ENCODE results near the gene ADRA2C. TPM values are rescaled to one million over a fixed set of nuclear protein-coding genes. Genes with fewer than 3 reads are reported as not detected.

ADRA2C gene
- polyA plus RNA-seq, 1 of the 3 experiments (the other 2 are of a cell fraction): 0.15 TPM

DNA sequence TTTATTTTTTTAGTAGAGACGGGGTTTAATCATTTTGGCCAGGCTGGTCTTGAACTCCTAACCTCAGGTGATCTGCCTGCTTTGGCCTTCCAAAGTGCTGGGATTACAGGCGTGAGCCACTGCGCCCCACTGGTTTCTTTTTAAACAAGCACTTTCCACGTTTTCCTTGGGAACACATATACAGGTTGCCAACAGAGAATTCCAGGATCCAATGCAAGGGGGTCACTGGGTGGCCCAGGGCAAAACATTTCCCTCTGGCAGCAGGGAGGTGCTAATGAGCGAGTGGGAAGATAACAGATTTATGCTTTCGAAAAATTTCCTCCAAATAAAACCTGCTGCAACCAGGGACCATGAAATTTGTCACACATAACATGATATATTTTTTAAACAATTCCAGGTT, 41.1 kb downstream of the ADRA2C start:
- no peaks in the 10 kb centered on the region for H4K20me1 ChIP-seq (ENCODE audit: insufficient read depth)
- H3K79me2 ChIP-seq (ENCODE audit: insufficient read depth): no peaks in the 10 kb centered on the region
- peaks cover 0 to 6% of the 10 kb centered on the region in 2 experiments; a peak in 1 of 4 replicates for H3K4me1 ChIP-seq (ENCODE audit: control insufficient read depth in 1 of 2, insufficient read depth in 2 of 2, low read depth in 1 of 2, low read length in 1 of 2)
- no peak overlapping the region for H3K4me2 ChIP-seq
- no peak overlapping the region for H3K4me3 ChIP-seq (ENCODE audit: low read depth in 2 of 2, low read length in 1 of 2)
- H3F3A ChIP-seq (replicated peaks; ENCODE audit: insufficient read depth): no peaks in the 10 kb centered on the region
- H3K9me2 ChIP-seq: no peaks in the 10 kb centered on the region
- POLR2A ChIA-PET: no interaction called here
- no peaks in the 10 kb centered on the region for H3K27me3 ChIP-seq (ENCODE audit: insufficient read depth)
- H3K27ac ChIP-seq (ENCODE audit: low read depth in 2 of 2, low read length in 1 of 2): no peak overlapping the region
- H3K9me3 ChIP-seq: no peaks in the 10 kb centered on the region
- no peaks in the 10 kb centered on the region for H3K36me3 ChIP-seq (replicated peaks in 1 of 2; ENCODE audit: control insufficient read depth in 1 of 2, insufficient read depth in 2 of 2, low read length in 1 of 2)
- TF ChIP-seq, protein P1, sequence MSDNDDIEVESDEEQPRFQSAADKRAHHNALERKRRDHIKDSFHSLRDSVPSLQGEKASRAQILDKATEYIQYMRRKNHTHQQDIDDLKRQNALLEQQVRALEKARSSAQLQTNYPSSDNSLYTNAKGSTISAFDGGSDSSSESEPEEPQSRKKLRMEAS (IDR thresholded peaks at IDR 0.05; ENCODE audit: low read depth): no peak
- TF ChIP-seq RXRA (IDR thresholded peaks at IDR 0.05; ENCODE audit: borderline replicate concordance, low read depth) (no peak), GATA2 (CRISPR knock-in tag; IDR thresholded peaks at IDR 0.05) (no peak), TAF1 (IDR thresholded peaks at IDR 0.05; ENCODE audit: borderline replicate concordance, low read depth, low read length) (no peak), MEF2A (IDR thresholded peaks at IDR 0.05; ENCODE audit: borderline replicate concordance, low read depth) (no peak), GABPA (IDR thresholded peaks at IDR 0.05; ENCODE audit: low read depth) (no peak), NRF1 (IDR thresholded peaks at IDR 0.05; ENCODE audit: low read depth, low read length) (no peak), SIN3A (IDR thresholded peaks at IDR 0.05; ENCODE audit: borderline replicate concordance, low read depth, low read length) (no peak), JUND (IDR thresholded peaks at IDR 0.05) (no peak), POLR2AphosphoS5 (IDR thresholded peaks at IDR 0.05; ENCODE audit: low read depth, low read length) (no peak), TCF12 (IDR thresholded peaks at IDR 0.05) (no peak), MXI1 (IDR thresholded peaks at IDR 0.05; ENCODE audit: low read depth, low read length) (no peak)
- TF ChIP-seq, protein P2, sequence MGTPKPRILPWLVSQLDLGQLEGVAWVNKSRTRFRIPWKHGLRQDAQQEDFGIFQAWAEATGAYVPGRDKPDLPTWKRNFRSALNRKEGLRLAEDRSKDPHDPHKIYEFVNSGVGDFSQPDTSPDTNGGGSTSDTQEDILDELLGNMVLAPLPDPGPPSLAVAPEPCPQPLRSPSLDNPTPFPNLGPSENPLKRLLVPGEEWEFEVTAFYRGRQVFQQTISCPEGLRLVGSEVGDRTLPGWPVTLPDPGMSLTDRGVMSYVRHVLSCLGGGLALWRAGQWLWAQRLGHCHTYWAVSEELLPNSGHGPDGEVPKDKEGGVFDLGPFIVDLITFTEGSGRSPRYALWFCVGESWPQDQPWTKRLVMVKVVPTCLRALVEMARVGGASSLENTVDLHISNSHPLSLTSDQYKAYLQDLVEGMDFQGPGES (IDR thresholded peaks at IDR 0.05; ENCODE audit: low read depth, low read length): no peak
- TF ChIP-seq, protein P3, sequence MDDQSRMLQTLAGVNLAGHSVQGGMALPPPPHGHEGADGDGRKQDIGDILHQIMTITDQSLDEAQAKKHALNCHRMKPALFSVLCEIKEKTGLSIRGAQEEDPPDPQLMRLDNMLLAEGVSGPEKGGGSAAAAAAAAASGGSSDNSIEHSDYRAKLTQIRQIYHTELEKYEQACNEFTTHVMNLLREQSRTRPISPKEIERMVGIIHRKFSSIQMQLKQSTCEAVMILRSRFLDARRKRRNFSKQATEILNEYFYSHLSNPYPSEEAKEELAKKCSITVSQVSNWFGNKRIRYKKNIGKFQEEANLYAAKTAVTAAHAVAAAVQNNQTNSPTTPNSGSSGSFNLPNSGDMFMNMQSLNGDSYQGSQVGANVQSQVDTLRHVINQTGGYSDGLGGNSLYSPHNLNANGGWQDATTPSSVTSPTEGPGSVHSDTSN (IDR thresholded peaks at IDR 0.05): no peak
- TF ChIP-seq, protein P4, sequence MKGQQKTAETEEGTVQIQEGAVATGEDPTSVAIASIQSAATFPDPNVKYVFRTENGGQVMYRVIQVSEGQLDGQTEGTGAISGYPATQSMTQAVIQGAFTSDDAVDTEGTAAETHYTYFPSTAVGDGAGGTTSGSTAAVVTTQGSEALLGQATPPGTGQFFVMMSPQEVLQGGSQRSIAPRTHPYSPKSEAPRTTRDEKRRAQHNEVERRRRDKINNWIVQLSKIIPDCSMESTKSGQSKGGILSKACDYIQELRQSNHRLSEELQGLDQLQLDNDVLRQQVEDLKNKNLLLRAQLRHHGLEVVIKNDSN (IDR thresholded peaks at IDR 0.05; ENCODE audit: borderline replicate concordance, low read depth): no peak
- no peak overlapping the region for H2AFZ ChIP-seq (ENCODE audit: low read depth)
- DNase-seq: no peak
- WGBS (ENCODE audit: low lambda C conversion rate): 27% methylated on average over 5 of the region's 6 CpGs
- no peak overlapping the region for H3K9ac ChIP-seq
- CTCF ChIA-PET: interaction anchor here (0.7 to 1.3 kb wide), 5 partner anchors 14 to 73 kb away, joined by 3 to 4 read pairs (median 3); no protein-coding TSS in a partner anchor
